ENCODE results near the gene CALHM6. TPM values are rescaled to one million over a fixed set of nuclear protein-coding genes. Genes with fewer than 3 reads are reported as not detected.
"Not testable (repeated sequence)": the region's sequence is repeated elsewhere in the genome, so short reads cannot be mapped to it uniquely, and the experiment has no call there.

The CALHM6 gene
- polyA plus RNA-seq, 3 donors = 2.8 to 11.9 (median 4.5) TPM

GRCh38 chr6:116465246-116465645, 4.1 kb downstream of the CALHM6 start:
- no peak overlapping the region for H3K27ac ChIP-seq (ENCODE audit: low read depth, low read length)
- 30 to 80% (median 43%) methylated on average over 5 of the region's 5 CpGs for WGBS, 3 donors

GRCh38 chr6:116467096-116467495, 5.9 kb downstream of the CALHM6 start:
- WGBS, 3 donors = 91 to 100% (median 95%) methylated on average over 1 of the region's 1 CpG
- H3K27ac ChIP-seq (ENCODE audit: low read depth, low read length) = no peak overlapping the region

GRCh38 chr6:116467514-116467913, 6.3 kb downstream of the CALHM6 start:
- no peak overlapping the region for H3K27ac ChIP-seq (ENCODE audit: low read depth, low read length)

- H3K27ac ChIP-seq (ENCODE audit: low read depth, low read length) = no peak overlapping the region
- WGBS, 3 donors = 27 to 78% (median 67%) methylated on average over 1 of the region's 1 CpG
These were observed 7.1 kb downstream of the CALHM6 start for GRCh38 chr6:116468293-116468692.

- no peak overlapping the region for H3K27ac ChIP-seq (ENCODE audit: low read depth, low read length)
- 62 to 96% (median 79%) methylated on average over 1 of the region's 1 CpG for whole genome bisulfite sequencing, 3 donors
These were observed 10.4 kb downstream of the CALHM6 start for GRCh38 chr6:116471531-116471930.

GRCh38 chr6:116472706-116473105, 11.5 kb downstream of the CALHM6 start:
- 83 to 88% (median 86%) methylated on average over 3 of the region's 3 CpGs for WGBS, 3 donors
- H3K27ac ChIP-seq (ENCODE audit: low read depth, low read length) = no peak overlapping the region

- WGBS, 3 donors = 25 to 73% (median 42%) methylated on average over 1 of the region's 1 CpG
These were observed 14.0 kb downstream of the CALHM6 start for GRCh38 chr6:116475141-116475540.

GRCh38 chr6:116476002-116476678, 15.0 kb downstream of the CALHM6 start:
- 50 to 67% (median 56%) methylated on average over 5 of the region's 5 CpGs for WGBS, 3 donors
- H3K27ac ChIP-seq (ENCODE audit: low read depth, low read length) = no peak overlapping the region

More at GRCh38 chr6:116475141-116475540, 14.0 kb downstream of the CALHM6 start:
- H3K27ac ChIP-seq (ENCODE audit: low read depth, low read length) = no peak overlapping the region

GRCh38 chr6:116482780-116483179, 21.6 kb downstream of the CALHM6 start:
- WGBS, 3 donors = 72 to 97% (median 85%) methylated on average over 1 of the region's 1 CpG
- no peak overlapping the region for H3K27ac ChIP-seq (ENCODE audit: low read depth, low read length)

- no peak overlapping the region for H3K27ac ChIP-seq (ENCODE audit: low read depth, low read length)
- WGBS, 3 donors = 26 to 91% (median 83%) methylated on average over 2 of the region's 2 CpGs
These were observed 22.4 kb downstream of the CALHM6 start for GRCh38 chr6:116483616-116484015.

- WGBS, 3 donors = 64 to 81% (median 66%) methylated on average over 5 of the region's 5 CpGs
These were observed 24.5 kb downstream of the CALHM6 start for GRCh38 chr6:116485559-116486184.

GRCh38 chr6:116491610-116492330, 30.6 kb downstream of the CALHM6 start:
- H3K27ac ChIP-seq (ENCODE audit: low read depth, low read length) = no peak overlapping the region
- WGBS, 3 donors = 71 to 91% (median 78%) methylated on average over 1 of the region's 1 CpG

More at GRCh38 chr6:116485559-116486184, 24.5 kb downstream of the CALHM6 start:
- H3K27ac ChIP-seq (ENCODE audit: low read depth, low read length) = no peak overlapping the region

- no peak overlapping the region for H3K27ac ChIP-seq (ENCODE audit: low read depth, low read length)
- 55 to 76% (median 58%) methylated on average over 6 of the region's 6 CpGs for WGBS, 3 donors
These were observed 31.3 kb downstream of the CALHM6 start for GRCh38 chr6:116492331-116493067.

GRCh38 chr6:116495161-116495560, 34.0 kb downstream of the CALHM6 start:
- 86 to 97% (median 97%) methylated on average over 1 of the region's 1 CpG for WGBS, 3 donors
- H3K27ac ChIP-seq (ENCODE audit: low read depth, low read length) = not testable (repeated sequence)

- WGBS, 3 donors = 59 to 71% (median 64%) methylated on average over 3 of the region's 3 CpGs
- no peak overlapping the region for H3K27ac ChIP-seq (ENCODE audit: low read depth, low read length)
These were observed 36.0 kb downstream of the CALHM6 start for GRCh38 chr6:116497113-116497676.

GRCh38 chr6:116500969-116501433, 39.8 kb downstream of the CALHM6 start:
- no peak overlapping the region for H3K27ac ChIP-seq (ENCODE audit: low read depth, low read length)
- 63 to 78% (median 63%) methylated on average over 9 of the region's 9 CpGs for WGBS, 3 donors

GRCh38 chr6:116507324-116507723, 46.1 kb downstream of the CALHM6 start:
- no peak overlapping the region for H3K27ac ChIP-seq (ENCODE audit: low read depth, low read length)
- 83 to 91% (median 89%) methylated on average over 3 of the region's 3 CpGs for WGBS, 3 donors

GRCh38 chr6:116508527-116508926, 47.4 kb downstream of the CALHM6 start:
- no peak overlapping the region for H3K27ac ChIP-seq (ENCODE audit: low read depth, low read length)

All from adipose tissue (tissue), 3 donors.